GM19043 (cell line): Measurements from ENCODE around the gene ZNF765.
"Not testable (repeated sequence)": the region's sequence is repeated elsewhere in the genome, so short reads cannot be mapped to it uniquely, and the experiment has no call there.

Source experiments
- ATAC-seq: cut with Tn5 transposase; IDR thresholded peaks from one replicate; pipeline ENCODE4 v1.9.1; 2021; ENCODE audit warnings: low read depth; ENCODE audit not compliant: unreplicated experiment

The ZNF765 gene

DNA sequence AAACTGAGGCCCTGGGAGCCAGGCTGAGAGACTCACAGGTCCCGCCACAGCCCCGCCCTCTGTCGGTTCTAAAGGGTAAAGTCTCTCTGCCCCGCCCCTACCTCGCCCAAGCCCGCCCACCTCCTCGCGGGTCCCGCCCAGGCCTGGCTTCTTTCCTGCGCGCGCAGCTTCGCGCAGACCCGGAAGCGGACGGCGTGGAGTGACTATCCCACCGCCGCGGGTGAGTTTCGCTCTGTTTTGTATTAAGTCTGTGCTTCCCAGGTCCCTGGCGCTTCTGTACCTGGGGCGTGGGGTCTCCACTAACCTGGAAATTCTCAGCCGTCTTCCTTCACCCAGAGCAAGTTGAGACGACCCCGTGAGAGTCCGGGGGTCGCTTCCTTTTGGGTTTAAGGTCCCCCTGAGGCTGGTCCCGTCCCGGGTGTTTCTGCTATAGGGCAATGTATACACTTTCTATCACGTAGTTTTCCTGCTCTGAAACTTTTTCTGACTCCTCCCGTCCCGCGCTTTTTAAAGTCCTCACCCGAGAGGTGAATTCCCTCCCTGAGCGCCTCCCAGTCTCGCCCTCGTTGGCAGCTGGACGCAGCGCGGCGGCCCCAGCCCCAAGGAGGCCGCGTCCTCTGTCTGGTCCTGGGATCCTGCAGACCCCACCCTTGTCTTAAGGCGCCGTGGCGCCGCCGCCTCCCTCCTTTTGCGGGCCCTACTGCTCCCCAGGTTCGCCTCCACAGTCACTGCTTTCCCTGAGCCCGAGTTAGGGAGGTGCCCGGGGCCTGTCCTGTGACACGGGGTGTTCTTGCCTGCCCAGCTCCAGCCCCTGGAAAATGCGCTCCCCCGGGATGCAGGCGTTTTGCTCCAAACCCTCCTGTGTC is at the start of gene ZNF765:
Gene ZNF765 (plus strand): TSS at position 176 of the 866 bp plus-strand sequence. CDS start 2,867 bp downstream, outside the sequence.
- ATAC-seq = peak; percentile 84

DNA sequence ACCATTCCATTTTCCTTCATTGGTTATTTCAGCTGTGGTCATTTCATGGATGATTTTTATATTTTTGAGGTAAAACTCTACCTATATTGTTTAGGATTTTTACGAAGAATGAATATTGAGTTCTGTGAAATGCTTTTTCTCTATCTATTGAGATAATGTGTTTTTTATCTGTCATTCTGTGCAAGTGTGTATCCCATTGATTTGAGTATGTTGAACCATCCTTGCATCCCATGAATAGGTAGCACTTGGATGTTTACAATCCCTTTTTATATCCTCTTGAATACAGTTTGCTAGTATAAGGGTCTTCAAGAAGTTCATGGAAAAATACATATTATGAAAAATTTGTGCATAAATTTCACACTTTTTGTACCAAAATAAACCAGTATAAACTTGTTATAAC is 39.2 kb upstream of the ZNF765 start:
- ATAC-seq = no peak

DNA sequence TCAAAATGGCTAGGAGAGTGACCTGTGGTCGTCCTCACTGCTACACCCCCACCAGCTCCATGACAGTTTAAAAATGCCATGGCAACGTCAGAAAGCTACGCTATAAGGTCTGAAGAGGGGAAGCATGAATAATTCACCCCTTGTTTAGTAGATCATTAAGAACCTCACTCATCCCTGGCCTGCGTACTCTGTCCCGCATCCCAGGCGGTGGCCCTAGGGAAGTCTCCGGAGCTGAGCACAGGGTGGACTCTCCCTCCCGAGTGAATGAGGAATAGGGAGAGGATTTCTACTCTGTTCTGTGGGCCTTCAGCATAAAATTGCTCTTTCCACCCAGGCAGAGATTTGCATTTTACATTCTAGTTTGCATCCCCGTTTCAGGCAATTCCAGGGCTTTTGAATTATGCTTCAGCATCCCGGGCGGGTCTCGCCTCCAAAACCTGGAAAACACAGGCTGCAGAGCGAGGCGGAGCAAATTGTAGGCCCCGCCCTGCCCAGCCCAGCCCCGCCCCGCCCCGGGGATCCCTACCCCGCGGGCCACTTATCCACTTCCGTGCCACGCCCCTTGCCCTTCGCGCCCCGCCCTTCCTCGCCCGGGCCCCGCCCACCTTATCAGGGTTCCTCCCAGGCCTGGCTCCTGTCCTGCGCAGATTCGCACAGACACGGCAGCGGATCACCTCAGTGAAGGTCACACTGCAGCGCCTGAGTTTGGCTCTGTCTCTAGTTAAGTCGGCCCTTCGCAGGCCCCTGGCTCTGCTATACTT is 36.9 kb upstream of the ZNF765 start:
- no peak for ATAC-seq

DNA sequence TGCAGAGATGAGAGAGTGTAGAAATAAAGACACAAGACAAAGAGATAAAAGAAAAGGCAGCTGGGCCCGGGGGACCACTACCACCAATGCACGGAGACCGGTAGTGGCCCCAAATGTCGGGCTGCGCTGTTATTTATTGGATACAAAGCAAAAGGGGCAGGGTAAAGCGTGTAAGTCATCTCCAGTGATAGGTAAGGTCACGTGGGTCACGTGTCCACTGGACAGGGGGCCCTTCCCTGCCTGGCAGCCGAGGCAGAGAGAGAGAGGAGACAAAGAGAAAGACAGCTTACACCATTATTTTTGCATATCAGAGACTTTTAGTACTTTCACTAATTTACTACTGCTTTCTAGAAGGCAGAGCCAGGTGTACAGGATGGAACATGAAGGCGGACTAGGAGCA is 34.9 kb upstream of the ZNF765 start:
- ATAC-seq = not testable (repeated sequence)

DNA sequence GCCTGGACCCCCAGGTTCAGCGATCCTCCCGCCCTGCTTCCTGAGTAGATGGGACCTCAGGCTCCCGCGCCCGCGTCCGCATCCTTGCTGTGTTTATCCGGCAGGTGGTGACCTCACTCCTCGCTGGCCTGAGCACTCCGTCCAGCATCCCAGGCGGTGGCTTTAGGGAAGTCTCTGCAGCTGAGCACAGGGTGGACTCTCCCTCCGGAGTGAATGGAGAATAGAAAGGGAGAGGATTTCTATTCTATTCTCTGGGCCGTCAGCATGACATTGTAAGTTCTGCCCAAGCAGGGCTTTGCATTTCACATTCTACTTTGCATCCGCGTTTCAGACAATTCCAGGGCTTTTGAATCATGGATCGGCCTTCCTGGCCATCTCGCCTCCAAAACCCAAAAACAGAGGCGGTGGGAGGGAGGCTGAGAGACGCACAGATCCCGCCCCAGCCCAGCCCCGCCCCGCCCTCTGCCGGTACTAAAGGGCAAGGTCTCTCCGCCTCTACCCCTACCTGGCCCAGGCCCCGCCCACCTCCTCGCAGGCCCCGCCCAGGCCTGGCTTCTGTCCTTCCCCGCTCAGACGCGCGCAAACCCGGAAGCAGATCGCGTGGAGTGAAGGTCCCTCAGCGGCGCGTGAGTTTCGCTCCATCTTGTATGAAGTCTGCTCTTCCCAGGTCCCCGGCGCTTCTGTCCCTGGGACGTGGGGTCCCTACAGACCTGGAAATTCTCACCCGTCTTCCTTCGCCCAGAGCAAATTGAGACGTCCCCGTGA is 29.6 kb upstream of the ZNF765 start, which contains the start of gene ZNF525:
Gene ZNF525 (plus strand): TSS at position 572 of the 765 bp plus-strand sequence. CDS start 6,577 bp downstream, outside the sequence.
- peak; percentile 96 for ATAC-seq

DNA sequence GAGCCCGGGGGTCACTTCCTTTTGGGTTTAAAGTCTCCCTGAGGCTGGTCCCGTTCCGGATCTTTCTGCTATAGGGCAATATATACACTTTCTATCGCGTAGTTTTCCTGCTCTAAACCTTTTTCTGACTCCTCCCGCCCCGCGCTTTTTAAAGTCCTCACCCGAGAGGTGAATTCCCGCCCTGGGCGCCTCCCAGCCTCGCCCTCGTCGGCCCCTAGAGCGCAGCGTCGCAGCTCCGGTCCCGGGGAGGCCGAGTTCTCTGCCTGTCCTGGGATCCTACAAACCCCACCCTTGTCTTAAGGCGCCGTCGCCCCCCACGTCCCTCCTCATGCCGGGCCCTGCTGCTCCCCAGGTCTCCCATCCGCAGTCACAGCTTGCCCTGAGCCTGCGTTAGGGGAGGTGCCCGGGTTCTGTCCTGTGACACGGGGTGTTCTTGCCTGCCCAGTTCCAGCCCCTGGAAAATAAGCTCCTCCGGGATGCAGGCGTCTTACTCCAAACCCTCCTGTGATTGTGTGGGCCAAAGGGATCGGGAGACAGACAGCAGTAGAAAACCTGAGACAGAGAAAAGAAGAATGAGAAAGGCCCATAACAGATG is 29.0 kb upstream of the ZNF765 start:
- peak; percentile 27 for ATAC-seq

DNA sequence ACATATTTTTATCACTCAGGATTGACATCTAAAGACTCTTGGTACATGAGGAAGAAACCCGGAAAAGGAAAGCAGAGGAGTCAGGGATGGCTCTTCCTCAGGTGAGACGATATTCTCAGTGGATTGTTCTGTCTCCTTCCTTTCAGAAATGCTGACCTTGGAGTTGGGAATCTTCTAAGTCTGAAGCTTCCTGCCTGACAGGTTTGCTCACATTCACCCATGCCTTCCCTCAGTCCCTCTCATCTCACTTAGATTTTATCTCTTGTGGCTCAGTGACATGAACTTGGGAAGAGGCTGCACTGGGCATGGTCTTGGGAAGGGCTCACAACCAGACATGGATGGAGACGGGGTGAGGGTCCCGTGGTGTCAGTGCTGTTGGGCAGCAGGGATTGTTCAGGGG is 22.8 kb upstream of the ZNF765 start:
- no peak for ATAC-seq

DNA sequence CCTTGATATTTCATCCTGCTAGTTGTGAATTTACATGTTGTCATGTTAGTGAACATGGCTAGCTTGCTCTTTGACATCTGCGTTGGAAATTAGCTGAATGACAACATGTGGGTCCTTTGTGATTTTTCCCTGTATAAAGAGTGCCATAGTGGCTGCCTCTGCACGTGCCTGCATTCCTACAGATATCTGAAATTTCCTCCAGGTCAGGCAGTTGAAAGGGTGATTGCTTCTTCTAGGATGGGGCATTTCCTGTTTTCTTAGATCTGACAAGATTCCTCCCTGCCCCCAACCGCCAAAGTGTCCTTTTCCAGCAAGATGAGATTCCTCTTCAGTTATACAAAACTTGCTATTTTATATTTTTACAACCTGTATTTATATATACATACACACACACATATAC is 20.7 kb upstream of the ZNF765 start:
- no peak for ATAC-seq

DNA sequence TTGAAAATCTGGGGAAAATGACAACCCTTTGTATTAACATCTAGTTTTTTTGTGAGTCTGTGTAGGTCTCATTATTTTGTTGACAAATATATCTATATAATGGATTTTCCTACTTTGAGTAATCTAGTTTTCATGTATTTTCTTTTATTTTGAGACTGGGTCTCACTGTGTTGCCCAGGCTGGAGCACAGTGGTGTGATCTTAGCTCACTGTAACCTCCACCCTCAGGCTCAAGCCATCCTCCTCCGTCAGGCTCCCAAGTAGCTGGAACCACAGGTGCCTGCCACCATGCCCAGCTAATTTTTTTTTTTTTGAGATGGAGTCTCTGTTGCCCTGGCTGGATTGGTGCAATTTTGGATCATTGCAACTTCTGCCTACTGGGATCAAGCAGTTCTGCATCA is 20.2 kb upstream of the ZNF765 start:
- ATAC-seq = no peak

DNA sequence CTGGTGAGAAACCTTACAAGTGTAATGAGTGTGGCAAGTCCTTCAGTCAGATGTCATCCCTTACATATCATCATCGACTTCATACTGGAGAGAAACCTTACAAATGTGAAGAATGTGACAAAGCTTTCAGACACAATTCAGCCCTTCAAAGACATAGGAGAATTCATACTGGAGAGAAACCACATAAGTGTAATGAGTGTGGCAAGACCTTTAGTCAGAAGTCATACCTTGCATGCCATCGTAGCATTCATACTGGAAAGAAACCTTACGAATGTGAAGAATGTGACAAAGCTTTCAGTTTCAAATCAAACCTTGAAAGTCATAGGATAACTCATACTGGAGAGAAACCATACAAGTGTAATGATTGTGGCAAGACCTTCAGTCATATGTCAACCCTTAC is 13.6 kb upstream of the ZNF765 start:
- ATAC-seq = no peak

DNA sequence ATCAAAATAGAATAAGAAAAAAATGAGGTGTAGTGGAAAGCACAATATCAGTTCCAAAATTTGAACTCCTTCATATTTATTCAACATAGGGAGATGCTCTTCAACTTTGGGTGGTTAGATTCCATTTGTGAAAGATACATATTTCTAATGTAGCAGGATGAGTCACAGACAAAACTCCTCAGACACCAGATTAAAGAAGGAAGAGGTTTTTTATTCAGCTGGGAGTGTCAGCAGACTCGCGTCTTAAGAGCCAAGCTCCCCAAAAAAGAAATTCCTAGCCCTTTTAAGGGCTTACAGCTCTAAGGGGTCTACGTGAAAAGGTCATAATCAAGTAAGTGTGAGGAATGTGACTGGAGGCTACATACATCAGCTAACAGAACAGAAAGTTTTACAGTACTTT is 6.8 kb upstream of the ZNF765 start:
- ATAC-seq = no peak

DNA sequence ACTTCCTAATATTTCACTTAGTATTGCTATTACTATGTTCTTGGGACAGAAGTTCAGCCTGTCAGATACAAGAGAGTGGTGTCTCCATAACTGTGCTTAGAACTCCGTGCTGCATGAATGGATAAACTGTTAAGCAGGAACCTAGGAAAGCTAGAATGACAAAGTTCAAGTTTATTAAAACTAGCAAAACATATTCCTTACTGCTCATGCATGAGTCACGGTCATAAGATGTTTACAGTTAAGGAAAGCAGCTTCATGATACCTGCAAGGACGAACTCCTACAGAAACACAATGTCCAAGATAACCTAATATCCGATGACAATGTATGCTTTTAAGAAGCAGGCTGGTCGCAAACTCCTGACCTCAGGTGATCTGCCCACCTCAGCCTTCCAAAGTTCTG is 6.0 kb upstream of the ZNF765 start:
- ATAC-seq = no peak

DNA sequence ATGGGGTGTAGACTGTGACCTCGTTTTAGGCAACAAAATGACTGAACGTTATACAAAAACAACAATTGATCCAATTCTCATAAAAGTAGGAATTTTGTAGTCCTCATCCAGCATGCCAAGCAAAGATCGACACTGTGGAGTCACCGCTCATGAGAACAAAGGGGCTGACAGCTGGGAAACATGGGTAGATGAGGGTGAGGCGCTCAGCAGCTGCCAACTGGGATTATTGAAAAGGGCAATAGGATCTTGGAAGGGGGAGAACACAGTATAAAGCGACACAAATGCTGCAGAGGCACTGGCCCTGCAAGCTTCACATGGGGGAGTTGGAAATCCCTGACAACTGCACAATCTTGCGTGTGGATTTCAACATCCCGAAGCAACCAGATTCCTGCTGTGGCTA is 5.4 kb upstream of the ZNF765 start:
- ATAC-seq = no peak

DNA sequence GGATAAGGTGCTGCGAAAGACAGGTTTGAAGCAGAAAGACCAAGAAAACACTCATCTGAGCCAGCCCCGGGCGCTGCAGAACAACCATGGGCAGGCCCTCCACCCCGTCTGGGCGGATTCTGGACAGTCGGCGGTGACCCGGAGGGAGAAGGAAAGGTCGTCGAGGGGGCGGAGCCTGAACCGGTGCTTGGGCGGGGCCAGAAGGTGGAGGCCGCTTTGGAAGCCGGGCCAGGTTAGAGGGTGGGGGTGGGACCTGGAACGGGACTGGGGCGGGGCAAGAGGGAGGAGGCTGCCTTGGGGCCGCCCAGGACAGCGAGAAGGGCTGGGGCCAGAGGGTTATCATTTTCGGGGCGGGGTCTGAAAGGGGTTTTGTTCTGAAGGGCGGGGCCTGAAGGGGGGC is 5.0 kb upstream of the ZNF765 start:
- no peak for ATAC-seq

DNA sequence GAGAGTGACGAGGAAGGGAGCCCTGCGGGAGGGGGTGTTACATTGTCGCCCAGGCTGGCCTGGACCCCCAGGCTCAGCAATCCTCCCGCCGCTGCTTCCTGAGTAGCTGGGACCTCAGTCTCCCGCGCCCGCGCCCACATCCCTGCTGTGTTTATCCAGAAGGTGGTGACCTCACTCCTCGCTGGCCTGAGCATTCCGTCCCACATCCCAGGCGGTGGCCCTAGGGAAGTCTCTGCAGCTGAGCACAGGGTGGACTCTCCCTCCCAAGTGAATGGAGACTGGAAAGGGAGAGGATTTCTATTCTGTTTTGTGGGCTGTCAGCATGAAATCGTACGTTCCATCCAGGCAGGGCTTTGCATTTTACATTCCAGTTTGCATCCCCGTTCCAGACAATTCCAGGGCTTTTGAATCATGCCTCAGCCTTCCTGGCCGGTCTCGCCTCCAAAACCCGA is 401 bp upstream of the ZNF765 start:
- no peak for ATAC-seq

DNA sequence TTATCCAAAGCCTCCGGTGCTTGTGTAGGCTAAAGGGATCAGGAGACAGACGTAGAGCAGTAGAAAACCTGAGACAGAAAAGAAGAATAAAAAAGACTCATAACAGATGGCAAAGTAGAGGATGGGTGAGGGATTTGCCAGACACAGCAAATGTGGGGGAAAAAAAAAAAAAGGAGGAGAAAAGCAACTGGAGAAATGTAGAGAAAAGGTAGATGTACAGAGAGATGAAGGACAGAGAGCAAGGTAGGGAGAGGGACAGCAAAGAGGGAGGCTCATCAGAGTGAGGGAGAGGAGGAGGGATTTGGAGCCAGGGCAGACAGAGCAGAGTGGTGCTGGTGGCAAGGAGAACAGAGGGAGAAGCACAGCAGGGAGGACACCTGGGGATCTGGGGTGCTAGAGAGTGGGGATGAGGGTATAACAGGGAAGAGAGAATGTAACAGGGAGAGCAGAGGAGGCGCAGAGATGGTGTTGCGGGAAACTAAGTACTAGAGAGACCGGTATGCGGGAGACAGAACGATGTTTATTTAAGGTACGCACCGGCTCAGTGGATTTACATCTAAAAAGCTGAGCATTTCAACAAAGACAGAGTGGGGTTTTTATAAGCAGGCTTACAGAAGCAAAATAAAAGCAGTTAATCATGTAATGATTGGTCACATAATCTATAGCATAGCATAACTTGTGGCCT is 1.0 kb downstream of the ZNF765 start:
- not testable (repeated sequence) for ATAC-seq

DNA sequence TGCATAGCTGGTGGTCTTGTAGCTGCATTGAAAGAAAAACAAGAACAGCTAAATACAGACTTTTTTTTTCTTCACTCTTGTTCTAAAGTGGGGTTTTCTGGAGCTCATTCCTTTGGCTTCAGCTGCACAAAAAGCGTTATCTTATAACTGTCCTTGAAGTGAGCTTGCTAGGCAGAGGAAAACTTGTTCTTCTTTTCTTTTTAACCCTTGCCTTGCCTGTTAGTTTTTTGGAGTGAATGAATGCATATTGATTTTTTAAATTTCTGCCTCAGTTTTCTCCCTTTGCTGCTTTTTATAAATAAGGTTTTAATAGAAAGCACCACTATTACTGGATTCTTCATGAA is 1.5 kb downstream of the ZNF765 start:
- ATAC-seq = no peak

DNA sequence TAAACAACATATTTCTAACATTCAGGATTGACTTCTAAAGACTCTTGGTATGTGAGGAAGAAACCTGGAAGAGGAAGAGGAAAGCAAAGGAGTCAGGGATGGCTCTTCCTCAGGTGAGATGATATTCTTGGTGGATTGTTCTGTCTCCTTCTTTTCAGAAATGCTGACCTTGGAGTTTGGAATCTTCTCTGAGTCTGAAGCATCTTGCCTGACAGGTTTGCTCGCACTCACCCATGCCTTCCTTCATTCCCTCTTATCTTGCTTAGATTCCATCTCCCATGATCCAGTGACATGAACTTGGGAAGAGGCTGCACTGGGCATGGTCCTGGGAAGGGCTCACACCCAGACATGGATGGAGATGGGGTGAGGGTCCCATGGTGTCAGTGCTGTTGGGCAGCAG is 3.0 kb downstream of the ZNF765 start:
- not testable (repeated sequence) for ATAC-seq

DNA sequence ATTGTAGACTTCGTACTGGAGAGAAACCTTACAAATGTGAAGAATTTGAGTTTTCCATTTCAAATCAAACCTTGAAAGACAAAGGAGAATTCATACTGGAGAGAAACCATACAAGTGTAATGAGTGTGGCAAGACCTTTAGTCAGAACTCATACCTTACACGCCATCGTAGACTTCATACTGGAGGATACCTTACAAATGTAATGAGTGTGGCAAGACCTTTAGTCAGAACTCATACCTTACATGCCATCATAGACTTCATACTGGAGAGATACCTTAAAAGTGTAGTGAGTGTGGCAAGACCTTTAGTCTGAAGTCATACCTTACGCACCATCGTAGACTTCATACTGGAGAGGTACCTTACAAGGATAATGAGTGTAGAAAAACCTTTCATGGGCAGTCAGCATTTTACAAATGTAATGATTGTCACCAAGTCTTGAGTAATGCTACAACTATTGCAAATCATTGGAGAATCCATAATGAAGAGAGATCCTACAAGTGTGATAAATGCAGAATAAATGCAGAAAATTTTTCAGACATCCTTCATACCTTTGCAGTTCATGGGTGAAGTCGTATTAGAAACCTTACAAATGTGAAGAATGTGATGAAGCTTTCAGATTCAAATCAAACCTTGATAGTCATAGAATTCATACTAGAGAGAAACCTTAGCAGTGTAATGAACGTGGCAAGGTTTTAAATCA is 14.7 kb downstream of the ZNF765 start:
- ATAC-seq = no peak
